HepG2 (cell line): ENCODE results near the gene BPHL. TPM values are rescaled to one million over a fixed set of nuclear protein-coding genes. Genes with fewer than 3 reads are reported as not detected.

ENCODE experiments used
- CREB1 ChIP-seq, 2 experiments: fragments of 450-650 bp in 1 of 2; IDR thresholded peaks; 2 replicates each; pipeline ENCODE4 v1.6.1; 2016 to 2017; ENCODE audit warnings: control low read depth in 1 of 2, mild to moderate bottlenecking in 1 of 2, missing compliant biosample characterization in 1 of 2, missing genetic modification characterization in 1 of 2
- ELF3 ChIP-seq: IDR thresholded peaks from 2 replicates; pipeline ENCODE4 v1.6.1; 2016; ENCODE audit warnings: missing genetic modification reagents, missing compliant biosample characterization
- GRHL1 ChIP-seq: sonication (generic); formaldehyde crosslinking; conservative IDR thresholded peaks from 2 replicates; pipeline ENCODE4 v1.8.0; 2022; ENCODE audit warnings: missing genetic modification reagents
- GTF2F1 ChIP-seq: fragments of 150-350 bp; IDR thresholded peaks from 2 replicates; pipeline ENCODE4 v1.6.1; 2014; ENCODE audit warnings: low read length
- HHEX ChIP-seq: IDR thresholded peaks from 2 replicates; pipeline ENCODE4 v1.6.1; 2016; ENCODE audit warnings: control low read depth
- HINFP ChIP-seq: sonication (generic); formaldehyde crosslinking; IDR thresholded peaks from 2 replicates; pipeline ENCODE4 v1.4.0; 2020; ENCODE audit warnings: low read depth, mild to moderate bottlenecking, missing genetic modification reagents
- MYC ChIP-seq: sonication (generic); formaldehyde crosslinking; IDR thresholded peaks from 2 replicates; pipeline ENCODE4 v1.9.0; 2021; ENCODE audit warnings: missing genetic modification reagents, borderline replicate concordance
- NKX3-1 ChIP-seq: sonication (generic); formaldehyde crosslinking; IDR thresholded peaks from 2 replicates; pipeline ENCODE4 v1.5.0; 2020; ENCODE audit warnings: missing genetic modification reagents
- RBFOX2 ChIP-seq: fragments of 200-400 bp; formaldehyde crosslinking; IDR thresholded peaks from 2 replicates; pipeline ENCODE4 v1.6.1; 2017; ENCODE audit warnings: low read depth, mild to moderate bottlenecking, low read length
- SNAPC2 ChIP-seq: sonication (generic); formaldehyde crosslinking; IDR thresholded peaks from 2 replicates; pipeline ENCODE4 v1.8.1; 2022; ENCODE audit warnings: mild to moderate bottlenecking, missing genetic modification reagents
- SRF ChIP-seq: IDR thresholded peaks from 2 replicates; pipeline ENCODE4 v1.6.1; 2011; ENCODE audit warnings: mild to moderate bottlenecking, low read depth, low read length, moderate library complexity
- TAF15 ChIP-seq: fragments of 200-400 bp; formaldehyde crosslinking; IDR thresholded peaks from one replicate; pipeline ENCODE4 v1.6.1; 2018; ENCODE audit warnings: mild to moderate bottlenecking, low read depth, low read length; ENCODE audit not compliant: poor library complexity, severe bottlenecking
- TFDP1 ChIP-seq: IDR thresholded peaks from 2 replicates; pipeline ENCODE4 v1.6.1; 2016; ENCODE audit warnings: missing compliant biosample characterization, missing genetic modification reagents, borderline replicate concordance
- USF2 ChIP-seq, 2 experiments: sonication (generic) in 1 of 2; formaldehyde crosslinking in 1 of 2; IDR thresholded peaks; 2 replicates each; pipeline versions ENCODE4 v1.5.1 to v1.6.1; 2011 to 2020; ENCODE audit warnings: borderline replicate concordance in 1 of 2, low read depth in 1 of 2, low read length in 1 of 2, mild to moderate bottlenecking in 1 of 2, missing genetic modification reagents in 1 of 2, moderate library complexity in 1 of 2
- ZNF224 ChIP-seq: sonication (generic); formaldehyde crosslinking; IDR thresholded peaks from 2 replicates; pipeline ENCODE4 v1.5.0; 2020; ENCODE audit warnings: mild to moderate bottlenecking, missing genetic modification reagents
- ZNF570 ChIP-seq: sonication (generic); formaldehyde crosslinking; IDR thresholded peaks from 2 replicates; pipeline ENCODE4 v1.4.0; 2020; ENCODE audit warnings: mild to moderate bottlenecking, missing genetic modification reagents, borderline replicate concordance
- ZNF674 ChIP-seq: sonication (generic); formaldehyde crosslinking; IDR thresholded peaks from 2 replicates; pipeline ENCODE4 v1.5.0; 2020; ENCODE audit warnings: low read depth, mild to moderate bottlenecking, missing genetic modification reagents
- ZNF891 ChIP-seq: sonication (generic); formaldehyde crosslinking; IDR thresholded peaks from 2 replicates; pipeline ENCODE4 v1.5.0; 2020; ENCODE audit warnings: mild to moderate bottlenecking, missing genetic modification reagents
- ZXDC ChIP-seq: sonication (generic); formaldehyde crosslinking; IDR thresholded peaks from 2 replicates; pipeline ENCODE4 v1.5.0; 2020; ENCODE audit warnings: mild to moderate bottlenecking, missing genetic modification reagents
- polyA plus RNA-seq, 8 experiments: library from polyadenylated mRNA; depleted of rRNA in 3 of 8; stranded (reverse) in 7 of 8; unstranded in 1 of 8; fragments of >200 nt; fragmentation: Illumina TruSeq in 4 of 8; extraction: Trizol in 4 of 8; gene quantifications; 2 replicates each; pipeline versions ENCODE4 v1.2.1 to v1.2.3, GENCODE V29; 2011 to 2016; ENCODE audit warnings: low read depth in 4 of 8, missing spikeins in 1 of 8, mixed read lengths in 1 of 8; ENCODE audit not compliant: insufficient read depth in 1 of 8
- total RNA-seq, 5 experiments: library from RNA; depleted of rRNA; stranded (reverse); fragments of >200 nt; fragmentation: Illumina TruSeq; extraction: Trizol; gene quantifications; 2 replicates each; pipeline ENCODE4 v1.2.3, GENCODE V29; 2016; ENCODE audit warnings: low read depth in 1 of 5

The BPHL gene
- total and polyA plus RNA-seq, 2 of the 13 experiments (the other 11 are each of a cell fraction or from before 2014, with no cell fraction given), result 37.8 to 39.5 TPM

- no peak for TF ChIP-seq HHEX (CRISPR knock-in tag)
- no peak for TF ChIP-seq ZNF674
- peak; percentile 80 for TF ChIP-seq ELF3
- peak; percentile 55 for TF ChIP-seq TAF15
- no peak for TF ChIP-seq USF2 (IDR thresholded peaks at IDR 0.05; ENCODE audit: low read depth, low read length)
- TF ChIP-seq USF2 (CRISPR knock-in tag; IDR thresholded peaks at IDR 0.05; ENCODE audit: borderline replicate concordance), result no peak
- TF ChIP-seq ZXDC (CRISPR knock-in tag), result peak; percentile 22; the same call in 1 of the 2 replicates
- no peak for TF ChIP-seq CREB1 (IDR thresholded peaks at IDR 0.05)
- TF ChIP-seq CREB1 (CRISPR knock-in tag; IDR thresholded peaks at IDR 0.05), result 0 out of 2 replicates have a peak, but pooled peaks have one; percentile 4
- peak; percentile 84 for TF ChIP-seq ZNF891
- peak; percentile 86 for TF ChIP-seq MYC (CRISPR knock-in tag)
- TF ChIP-seq GTF2F1, result no peak
- TF ChIP-seq HINFP, result peak; percentile 73; the same call in 1 of the 2 replicates
- peak; percentile 38; the same call in 1 of the 2 replicates for TF ChIP-seq NKX3-1
- TF ChIP-seq GRHL1 (CRISPR knock-in tag), result no peak
- no peak for TF ChIP-seq SRF
- TF ChIP-seq TFDP1 (CRISPR knock-in tag), result peak; percentile 86
- TF ChIP-seq ZNF570 (CRISPR knock-in tag), result no peak
- TF ChIP-seq RBFOX2, result peak; percentile 96
- TF ChIP-seq ZNF224 (CRISPR knock-in tag), result peak; percentile 86; the same call in 1 of the 2 replicates
- no peak for TF ChIP-seq SNAPC2 (CRISPR knock-in tag)
Measured at GRCh38 chr6:3162565-3163247, 44.2 kb downstream of the BPHL start (continued).
